GM10248 (cell line): ENCODE results near the gene ZNF462.
"Not testable (repeated sequence)": the region's sequence is repeated elsewhere in the genome, so short reads cannot be mapped to it uniquely, and the experiment has no call there.

Experiments
- CTCF ChIA-PET: fragments of 300-600 bp; sonication (Branson Sonifier 250); formaldehyde crosslinking; extraction: SDS; loops from one replicate; lab custom pipeline; 2021; ENCODE audit warnings: antibody characterized with exemption; lab: Yijun Ruan, JAX
- POLR2A ChIA-PET: fragments of 350-650 bp; sonication (Branson Sonifier 250); formaldehyde crosslinking; extraction: SDS; loops from one replicate; lab custom pipeline; 2020; ENCODE audit warnings: antibody characterized with exemption; lab: Yijun Ruan, JAX
- DNase-seq: peaks from one replicate; pipeline ENCODE4 v3.0.0; 2012; ENCODE audit errors: extremely low spot score
- CTCF ChIP-seq: IDR thresholded peaks from 2 replicates; pipeline ENCODE4 v1.5.1; 2012; ENCODE audit warnings: mild to moderate bottlenecking, low read depth; ENCODE audit errors: extremely low read depth, missing control alignments, control extremely low read depth

The ZNF462 gene

GRCh38 chr9:106974341-106974740 is 111.4 kb downstream of the ZNF462 start:
- TF ChIP-seq CTCF: no peak
- CTCF ChIA-PET: no interaction called here
- DNase-seq: no peak
- POLR2A ChIA-PET: no interaction called here

GRCh38 chr9:106976772-106977171 is 113.8 kb downstream of the ZNF462 start:
- no peak for DNase-seq
- ChIA-PET CTCF (interaction anchor here (1.1 kb wide), 1 partner anchor 9 kb away, joined by 3 read pairs; no protein-coding TSS in a partner anchor), POLR2A (no interaction called here)
- peak; percentile 30 for TF ChIP-seq CTCF

GRCh38 chr9:106980551-106981101 is 117.7 kb downstream of the ZNF462 start:
- DNase-seq: no peak
- POLR2A ChIA-PET: no interaction called here
- CTCF ChIA-PET: interaction anchor here (1.2 kb wide), 1 partner anchor 15 kb away, joined by 6 read pairs; no protein-coding TSS in a partner anchor
- no peak for TF ChIP-seq CTCF

DNA sequence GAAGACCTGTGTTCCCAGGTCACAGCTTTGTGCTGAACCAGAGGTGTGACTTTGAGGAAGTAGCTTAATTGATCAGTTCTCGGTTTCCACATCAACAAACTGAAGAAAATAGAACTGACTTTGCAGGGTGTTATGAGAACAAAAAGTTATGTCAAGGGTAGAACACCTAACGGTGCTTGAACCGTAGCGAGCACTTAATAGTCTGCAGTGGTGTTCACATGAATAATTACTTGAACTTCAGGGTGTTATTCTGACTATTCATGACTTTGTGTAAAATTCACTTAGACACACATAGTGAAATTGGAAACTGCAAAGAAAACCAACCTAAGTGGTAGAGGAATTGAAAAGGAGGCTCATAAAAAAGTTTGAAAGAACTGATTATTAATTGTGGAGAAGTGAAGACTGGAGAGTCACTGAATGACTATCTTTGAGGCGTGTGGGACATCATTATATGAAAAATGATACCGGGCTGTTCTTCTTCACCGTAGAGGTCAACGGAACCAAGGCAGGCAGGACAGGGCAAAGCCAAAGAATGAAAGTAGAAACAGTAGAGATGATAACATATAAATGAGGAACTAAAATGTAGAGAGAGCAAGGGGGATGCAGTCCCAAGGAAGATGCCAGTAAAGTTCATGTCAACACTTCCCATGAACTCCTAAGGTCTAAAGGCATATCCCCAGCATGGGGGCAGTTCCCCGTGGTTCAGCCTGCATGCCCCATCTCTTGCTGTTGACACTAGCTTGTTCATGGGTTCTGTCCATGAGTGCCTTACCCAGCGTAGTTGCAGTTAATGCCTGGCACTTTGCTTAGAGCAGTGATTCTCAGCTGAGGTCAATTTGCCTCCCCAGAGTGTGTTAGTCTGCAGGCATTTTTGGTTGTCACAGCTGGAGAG is 118.7 kb downstream of the ZNF462 start:
- ChIA-PET POLR2A (no interaction called here), CTCF (interaction anchor here (0.9 to 1.2 kb wide), 2 partner anchors 16 to 25 kb away, joined by 3 read pairs; no protein-coding TSS in a partner anchor)
- TF ChIP-seq CTCF: no peak
- peak; percentile 7 for DNase-seq

- no peak for TF ChIP-seq CTCF
- ChIA-PET POLR2A (no interaction called here), CTCF (interaction anchor here (1.2 kb wide), 1 partner anchor 26 kb away, joined by 3 read pairs; no protein-coding TSS in a partner anchor)
- DNase-seq: no peak
These were observed 119.7 kb downstream of the ZNF462 start for GRCh38 chr9:106982636-106983035.

DNA sequence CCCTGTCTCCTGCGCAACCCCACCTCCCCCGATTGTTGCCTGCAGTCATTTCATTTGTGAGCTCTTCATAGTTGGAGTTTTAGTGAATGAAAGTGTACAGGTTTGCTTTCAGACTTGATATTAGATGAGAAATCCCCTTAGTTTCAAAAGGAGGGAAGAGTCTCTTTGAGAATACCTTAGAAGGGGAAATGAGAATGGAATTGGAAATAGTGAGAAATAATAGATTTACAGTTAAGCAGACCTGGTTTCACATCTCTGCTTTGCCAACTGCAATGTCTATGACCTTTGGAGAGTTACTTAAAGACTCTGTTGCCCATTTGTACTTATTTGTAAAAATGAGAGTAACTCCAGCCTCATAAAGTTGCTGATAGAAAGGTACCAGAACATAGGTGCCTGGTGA is 120.4 kb downstream of the ZNF462 start:
- CTCF ChIA-PET: no interaction called here
- DNase-seq: no peak
- TF ChIP-seq CTCF: no peak
- POLR2A ChIA-PET: no interaction called here

GRCh38 chr9:106989904-106990303 is 126.9 kb downstream of the ZNF462 start:
- CTCF ChIA-PET, DNase-seq, POLR2A ChIA-PET: not testable (repeated sequence)
